Measurements from ENCODE around the gene PVALEF. TPM values are rescaled to one million over a fixed set of nuclear protein-coding genes. Genes with fewer than 3 reads are reported as not detected.

The PVALEF gene
- total and polyA plus RNA-seq, 2 of the 13 experiments (the other 11 are each of a cell fraction or from before 2014, with no cell fraction given), result 0.18 TPM

GRCh38 chr17:81130385-81131361, 34.6 kb upstream of the PVALEF start (continued):
- TF ChIP-seq HMGXB3 (CRISPR knock-in tag; IDR thresholded peaks at IDR 0.05; ENCODE audit: borderline replicate concordance), result no peak
- TF ChIP-seq ZNF75D (CRISPR knock-in tag; IDR thresholded peaks at IDR 0.05; ENCODE audit: borderline replicate concordance), result no peak
- TF ChIP-seq ZNF382 (CRISPR knock-in tag; IDR thresholded peaks at IDR 0.05; ENCODE audit: borderline replicate concordance), result no peak
- TF ChIP-seq SOX5 (CRISPR knock-in tag; IDR thresholded peaks at IDR 0.05; ENCODE audit: borderline replicate concordance), result no peak
- no peak for TF ChIP-seq HMG20A (CRISPR knock-in tag; IDR thresholded peaks at IDR 0.05; ENCODE audit: borderline replicate concordance)
- no peak for TF ChIP-seq ZNF224 (CRISPR knock-in tag; IDR thresholded peaks at IDR 0.05)
- no peak for TF ChIP-seq ZNF552 (CRISPR knock-in tag; IDR thresholded peaks at IDR 0.05; ENCODE audit: borderline replicate concordance)
- no peak for TF ChIP-seq TFAP4 (IDR thresholded peaks at IDR 0.05; ENCODE audit: borderline replicate concordance, low read depth)
- no peak for TF ChIP-seq RORA (CRISPR knock-in tag; IDR thresholded peaks at IDR 0.05)
- peak; percentile 41; the same call in 1 of the 2 replicates for TF ChIP-seq DR1 (CRISPR knock-in tag; IDR thresholded peaks at IDR 0.05)
- TF ChIP-seq SNAPC5 (CRISPR knock-in tag; IDR thresholded peaks at IDR 0.05; ENCODE audit: borderline replicate concordance), result no peak
- TF ChIP-seq ZNF891 (CRISPR knock-in tag; IDR thresholded peaks at IDR 0.05), result peak; percentile 17; the same call in 1 of the 2 replicates
- no peak for TF ChIP-seq ELF4 (CRISPR knock-in tag; IDR thresholded peaks at IDR 0.05; ENCODE audit: borderline replicate concordance)
- TF ChIP-seq ZNF329 (CRISPR knock-in tag; IDR thresholded peaks at IDR 0.05; ENCODE audit: low read depth), result no peak
- no peak; the same call in 1 of the 2 replicates for TF ChIP-seq NR2C2 (CRISPR knock-in tag; IDR thresholded peaks at IDR 0.05; ENCODE audit: borderline replicate concordance)
- TF ChIP-seq ATF7 (IDR thresholded peaks at IDR 0.05), result no peak
- no peak for TF ChIP-seq ATF7 (CRISPR knock-in tag; IDR thresholded peaks at IDR 0.05)
- no peak for TF ChIP-seq ZNF343 (CRISPR knock-in tag; IDR thresholded peaks at IDR 0.05)
- TF ChIP-seq AFF4 (CRISPR knock-in tag; IDR thresholded peaks at IDR 0.05), result no peak
- TF ChIP-seq POLR2A (IDR thresholded peaks at IDR 0.05; ENCODE audit: insufficient read depth in 1 of 2, low read depth in 2 of 2, low read length in 2 of 2), result peak; percentile 42 to 45; a peak in 1 of 4 replicates
